Neuronal stem cell (in vitro differentiated cells): ENCODE measurements around the gene KCTD10.

Experiments
- DNase-seq: peaks from one replicate; pipeline ENCODE4 v3.0.0-alpha.2; 2013; ENCODE audit warnings: low spot score
- H2AFZ ChIP-seq: one replicate; pipeline ENCODE4 v1.6.1; 2013; ENCODE audit warnings: mild to moderate bottlenecking, low read length, inconsistent platforms
- H2AK5ac ChIP-seq: 2 replicates; pipeline ENCODE4 v1.6.1; 2013; ENCODE audit warnings: low read depth, mild to moderate bottlenecking, inconsistent platforms, low read length, moderate library complexity, mixed read lengths
- H2BK120ac ChIP-seq: 2 replicates; pipeline ENCODE4 v1.6.1; 2013; ENCODE audit warnings: low read depth, mild to moderate bottlenecking, inconsistent platforms, low read length, moderate library complexity, mixed read lengths
- H2BK12ac ChIP-seq: one replicate; pipeline ENCODE4 v1.6.1; 2013; ENCODE audit warnings: low read length, inconsistent platforms
- H2BK15ac ChIP-seq: 2 replicates; pipeline ENCODE4 v1.6.1; 2013; ENCODE audit warnings: mild to moderate bottlenecking, low read length, inconsistent platforms, mixed read lengths
- H2BK5ac ChIP-seq: one replicate; pipeline ENCODE4 v1.6.1; 2013; ENCODE audit warnings: inconsistent platforms, mild to moderate bottlenecking, low read length, moderate library complexity
- H3K14ac ChIP-seq: one replicate; pipeline ENCODE4 v1.6.1; 2013; ENCODE audit warnings: low read length, inconsistent platforms
- H3K18ac ChIP-seq: 2 replicates; pipeline ENCODE4 v1.6.1; 2013; ENCODE audit warnings: low read length, inconsistent platforms
- H3K23ac ChIP-seq: 2 replicates; pipeline ENCODE4 v1.6.1; 2013; ENCODE audit warnings: low read depth, mild to moderate bottlenecking, mixed read lengths, low read length, inconsistent platforms; ENCODE audit not compliant: poor library complexity
- H3K27ac ChIP-seq: replicated peaks from 3 replicates; pipeline ENCODE4 v1.5.1; 2013; ENCODE audit warnings: low read length, inconsistent platforms
- H3K27me3 ChIP-seq, 3 experiments: 2 replicates each; pipeline ENCODE4 v1.6.1; 2013; ENCODE audit warnings: low read length in 3 of 3, mild to moderate bottlenecking in 2 of 3, inconsistent platforms in 1 of 3, low read depth in 1 of 3, mixed read lengths in 1 of 3, moderate library complexity in 1 of 3; ENCODE audit not compliant: control insufficient read depth in 3 of 3, insufficient read depth in 3 of 3
- H3K36me3 ChIP-seq, 2 donors: replicated peaks in 1 of 2; 2 replicates each; pipeline ENCODE4 v1.6.1; 2013; ENCODE audit warnings: low read length in 2 of 2; ENCODE audit not compliant: control insufficient read depth in 2 of 2, insufficient read depth in 2 of 2
- H3K4ac ChIP-seq: 2 replicates; pipeline ENCODE4 v1.6.1; 2013; ENCODE audit warnings: inconsistent platforms, mild to moderate bottlenecking, low read length, moderate library complexity
- H3K4me1 ChIP-seq, 2 donors: 1 replicate in 1 of 2; 2 replicates in 1 of 2; pipeline ENCODE4 v1.6.1; 2013; ENCODE audit warnings: low read length in 2 of 2, low read depth in 1 of 2; ENCODE audit not compliant: control insufficient read depth in 2 of 2, insufficient read depth in 1 of 2
- H3K4me2 ChIP-seq: one replicate; pipeline ENCODE4 v1.6.1; 2013; ENCODE audit warnings: mild to moderate bottlenecking, low read length, inconsistent platforms; ENCODE audit not compliant: insufficient read depth, poor library complexity, severe bottlenecking
- H3K4me3 ChIP-seq, 2 donors: 2 replicates each; pipeline ENCODE4 v1.5.1; 2013; ENCODE audit warnings: low read length in 2 of 2, mild to moderate bottlenecking in 2 of 2, inconsistent platforms in 1 of 2, moderate library complexity in 1 of 2
- H3K79me1 ChIP-seq: one replicate; pipeline ENCODE4 v1.6.1; 2013; ENCODE audit warnings: low read depth, mild to moderate bottlenecking, inconsistent platforms, low read length, moderate library complexity
- H3K9ac ChIP-seq: one replicate; pipeline ENCODE4 v1.6.1; 2013; ENCODE audit warnings: mild to moderate bottlenecking, low read depth, low read length, inconsistent platforms; ENCODE audit not compliant: poor library complexity
- H3K9me3 ChIP-seq, 2 donors: replicated peaks in 1 of 2; 2 replicates each; pipeline versions ENCODE3 to v1.6.1; 2013; ENCODE audit warnings: low read length in 2 of 2, mild to moderate bottlenecking in 2 of 2, inconsistent platforms in 1 of 2, low read depth in 1 of 2, mixed read lengths in 1 of 2, moderate library complexity in 1 of 2; ENCODE audit not compliant: control insufficient read depth in 2 of 2, insufficient read depth in 1 of 2
- H4K8ac ChIP-seq: one replicate; pipeline ENCODE4 v1.6.1; 2013; ENCODE audit warnings: low read depth, mild to moderate bottlenecking, inconsistent platforms, low read length, moderate library complexity
- H4K91ac ChIP-seq: one replicate; pipeline ENCODE4 v1.6.1; 2013; ENCODE audit warnings: low read length, low read depth, mild to moderate bottlenecking, inconsistent platforms; ENCODE audit not compliant: poor library complexity
- WGBS, 2 donors: extraction: QIAGEN DNeasy Blood & Tissue Kit; methylation state at CpG; one replicate each; pipeline ENCODE4 v1.1.7; 2013; ENCODE audit warnings: missing lambda C conversion rate in 2 of 2, mixed read lengths in 1 of 2; ENCODE audit not compliant: insufficient read length in 2 of 2, insufficient replicate concordance in 1 of 2; ENCODE audit errors: extremely low coverage in 2 of 2; 5-methylcytosine and 5-hydroxymethylcytosine counted together

Gene KCTD10

GRCh38 chr12:109448272-109448671 lies 28.8 kb downstream of the KCTD10 start:
- H3K27ac ChIP-seq = no peak overlapping the region
- no peak overlapping the region for H3K4me2 ChIP-seq
- H3K14ac ChIP-seq = no peak overlapping the region
- H2BK5ac ChIP-seq = no peak overlapping the region
- no peak overlapping the region for H4K91ac ChIP-seq
- no peak overlapping the region for H3K4ac ChIP-seq
- H3K4me1 ChIP-seq = no peaks in the 10 kb centered on the region
- no peak overlapping the region for H3K18ac ChIP-seq
- H2AFZ ChIP-seq = no peak overlapping the region
- no peak overlapping the region for H2BK12ac ChIP-seq
- H3K23ac ChIP-seq = no peak overlapping the region
- peaks cover 0 to 1% of the 10 kb centered on the region in 2 donors for H3K9me3 ChIP-seq
- DNase-seq = no peak
- H3K4me3 ChIP-seq = no peak overlapping the region
- no peaks in the 10 kb centered on the region for H3K79me1 ChIP-seq
- no peak overlapping the region for H2BK120ac ChIP-seq
- WGBS, 2 donors = no CpG with 5 or more reads among the region's 5 CpGs
- no peak overlapping the region for H2AK5ac ChIP-seq
- no peak overlapping the region for H3K9ac ChIP-seq
- peaks cover 18 to 98% of the 10 kb centered on the region in 2 donors for H3K36me3 ChIP-seq
- H2BK15ac ChIP-seq = no peak overlapping the region
- no peak overlapping the region for H4K8ac ChIP-seq
- no peaks in the 10 kb centered on the region for H3K27me3 ChIP-seq

DNA sequence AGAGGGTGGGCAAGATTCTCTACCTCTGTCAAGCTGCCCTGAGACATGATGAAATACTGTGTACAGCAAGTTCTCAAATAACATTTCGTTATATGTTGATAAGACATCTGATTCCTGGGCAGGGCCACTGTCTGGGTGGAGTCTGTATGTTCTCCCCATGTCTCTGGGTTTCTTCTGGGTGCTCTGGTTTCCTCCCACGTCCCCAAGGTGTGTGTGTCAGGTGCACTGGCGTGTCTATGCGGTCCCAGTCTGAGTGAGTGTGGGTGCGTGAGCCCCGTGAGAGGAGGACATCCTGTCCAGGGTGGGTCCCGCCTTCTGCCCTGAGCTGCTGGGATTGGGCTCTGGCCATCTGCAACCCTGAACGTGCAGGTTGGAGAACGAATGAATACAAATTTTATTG lies 29.6 kb downstream of the KCTD10 start:
- no CpG with 5 or more reads among the region's 9 CpGs for WGBS, 2 donors
- no peak overlapping the region for H2BK120ac ChIP-seq
- peaks cover 15 to 94% of the 10 kb centered on the region in 2 donors for H3K36me3 ChIP-seq

DNA sequence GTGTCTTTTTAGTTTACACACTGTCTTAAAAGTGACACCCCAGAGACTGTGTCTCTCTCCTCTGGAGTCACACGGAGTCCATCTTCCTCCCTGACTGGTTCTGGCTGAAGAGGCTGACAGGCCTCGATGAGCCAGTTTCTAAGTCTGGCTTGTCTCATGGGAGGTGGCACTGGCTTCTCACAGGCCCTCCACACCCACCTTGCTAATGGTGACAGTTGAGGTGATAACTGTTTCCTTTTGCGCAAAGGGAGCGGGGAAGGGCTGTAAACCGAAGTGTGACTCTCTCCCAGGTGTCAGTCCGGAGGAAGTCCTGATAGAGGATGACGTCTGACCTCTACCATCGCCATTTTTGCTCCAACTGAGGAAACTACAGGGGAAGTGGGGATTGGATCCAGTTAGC lies 30.2 kb downstream of the KCTD10 start:
- H3K9ac ChIP-seq = no peak overlapping the region
- no peak overlapping the region for H4K8ac ChIP-seq
- no peak overlapping the region for H4K91ac ChIP-seq
- no peak overlapping the region for H3K14ac ChIP-seq
- H3K4me3 ChIP-seq = peak overlapping the region in 1 of 2 donors; percentile 48
- no peak overlapping the region for H2BK120ac ChIP-seq
- no peaks in the 10 kb centered on the region for H3K79me1 ChIP-seq
- no peak overlapping the region for H2AK5ac ChIP-seq
- H3K27ac ChIP-seq = no peak overlapping the region
- peaks cover 0 to 1% of the 10 kb centered on the region in 2 donors for H3K9me3 ChIP-seq
- no peaks in the 10 kb centered on the region for H3K4me1 ChIP-seq
- no peak overlapping the region for H2AFZ ChIP-seq
- no peak overlapping the region for H3K18ac ChIP-seq
- peaks cover 10 to 89% of the 10 kb centered on the region in 2 donors for H3K36me3 ChIP-seq
- WGBS, 2 donors = no CpG with 5 or more reads among the region's 8 CpGs
- H2BK5ac ChIP-seq = no peak overlapping the region
- H2BK12ac ChIP-seq = no peak overlapping the region
- no peak overlapping the region for H3K4me2 ChIP-seq
- no peak overlapping the region for H3K23ac ChIP-seq
- H3K4ac ChIP-seq = no peak overlapping the region
- no peaks in the 10 kb centered on the region for H3K27me3 ChIP-seq
- no peak overlapping the region for H2BK15ac ChIP-seq
- DNase-seq = no peak

More for the DNA sequence above, 29.6 kb downstream of the KCTD10 start:
- H3K9me3 ChIP-seq = peaks cover 0 to 1% of the 10 kb centered on the region in 2 donors
- H4K91ac ChIP-seq = no peak overlapping the region
- H3K9ac ChIP-seq = no peak overlapping the region
- H2AK5ac ChIP-seq = no peak overlapping the region
- DNase-seq = no peak
- no peak overlapping the region for H3K14ac ChIP-seq
- no peak overlapping the region for H2BK12ac ChIP-seq
- H3K4me1 ChIP-seq = no peaks in the 10 kb centered on the region
- H3K79me1 ChIP-seq = no peaks in the 10 kb centered on the region
- no peak overlapping the region for H2BK5ac ChIP-seq
- no peak overlapping the region for H2BK15ac ChIP-seq
- no peak overlapping the region for H3K4me2 ChIP-seq
- no peak overlapping the region for H3K27ac ChIP-seq
- no peak overlapping the region for H4K8ac ChIP-seq
- no peak overlapping the region for H3K23ac ChIP-seq
- H2AFZ ChIP-seq = no peak overlapping the region
- H3K27me3 ChIP-seq = no peaks in the 10 kb centered on the region
- H3K18ac ChIP-seq = no peak overlapping the region
- H3K4me3 ChIP-seq = no peak overlapping the region
- no peak overlapping the region for H3K4ac ChIP-seq

GRCh38 chr12:109445191-109445609 lies 31.9 kb downstream of the KCTD10 start:
- Histone ChIP-seq H3K14ac (no peak overlapping the region), H2BK120ac (no peak overlapping the region), H2AK5ac (no peak overlapping the region), H3K4me1 (no peaks in the 10 kb centered on the region), H3K23ac (no peak overlapping the region), H2AFZ (no peak overlapping the region), H3K27ac (no peak overlapping the region), H3K4ac (no peak overlapping the region), H3K79me1 (no peaks in the 10 kb centered on the region), H2BK12ac (no peak overlapping the region), H3K4me2 (no peak overlapping the region), H3K18ac (no peak overlapping the region), H3K9me3 (peaks cover 0 to 1% of the 10 kb centered on the region in 2 donors), H3K36me3 (peaks cover 5 to 72% of the 10 kb centered on the region in 2 donors), H4K8ac (no peak overlapping the region), H3K27me3 (no peaks in the 10 kb centered on the region), H3K4me3 (no peak overlapping the region), H2BK5ac (no peak overlapping the region), H2BK15ac (no peak overlapping the region), H3K9ac (no peak overlapping the region), H4K91ac (no peak overlapping the region)
- DNase-seq = no peak
- no CpG with 5 or more reads among the region's 2 CpGs for WGBS, 2 donors
